ENCODE results near the gene LRFN2. TPM values are rescaled to one million over a fixed set of nuclear protein-coding genes. Genes with fewer than 3 reads are reported as not detected.
A peak's percentile ranks its signal among the peaks of the same experiment; 100 is the strongest.

The LRFN2 gene
- total RNA-seq, 2 donors from 2014 or later = 0.29 to 0.50 TPM

- Mint-ChIP-seq H3K4me1 (ENCODE audit: low read depth in 2 of 2) (peaks cover 3 to 12% of the 10 kb centered on the region in 2 donors), H3K4me3 (no peak overlapping the region), H3K27ac (no peak overlapping the region), H3K36me3 (no peaks in the 10 kb centered on the region), H3K9me3 (no peaks in the 10 kb centered on the region), H3K27me3 (peaks cover 0 to 3% of the 10 kb centered on the region in 2 donors)
- DNase-seq (ENCODE audit: low spot score) (no peak), ATAC-seq (no peak)
Observed at GRCh38 chr6:40532349-40533000, 54.7 kb downstream of the LRFN2 start.

- peaks cover 0 to 3% of the 10 kb centered on the region in 2 donors for H3K27me3 Mint-ChIP-seq
- H3K27ac Mint-ChIP-seq = no peak overlapping the region
- ATAC-seq (no peak), DNase-seq (ENCODE audit: low spot score) (no peak)
- H3K36me3 Mint-ChIP-seq = no peaks in the 10 kb centered on the region
- H3K4me3 Mint-ChIP-seq = no peak overlapping the region
- H3K9me3 Mint-ChIP-seq = no peaks in the 10 kb centered on the region
- peaks cover 3 to 12% of the 10 kb centered on the region in 2 donors for H3K4me1 Mint-ChIP-seq (ENCODE audit: low read depth in 2 of 2)
Observed at GRCh38 chr6:40529919-40530318, 57.2 kb downstream of the LRFN2 start.

- Mint-ChIP-seq H3K27me3 (peaks cover 0 to 7% of the 10 kb centered on the region in 2 donors), H3K27ac (no peak overlapping the region), H3K4me1 (ENCODE audit: low read depth in 2 of 2) (peaks cover 6 to 17% of the 10 kb centered on the region in 2 donors), H3K9me3 (no peaks in the 10 kb centered on the region), H3K4me3 (no peak overlapping the region), H3K36me3 (no peaks in the 10 kb centered on the region)
- ATAC-seq (no peak), DNase-seq (ENCODE audit: low spot score) (no peak)
Observed at GRCh38 chr6:40529040-40529439, 58.1 kb downstream of the LRFN2 start.

DNA sequence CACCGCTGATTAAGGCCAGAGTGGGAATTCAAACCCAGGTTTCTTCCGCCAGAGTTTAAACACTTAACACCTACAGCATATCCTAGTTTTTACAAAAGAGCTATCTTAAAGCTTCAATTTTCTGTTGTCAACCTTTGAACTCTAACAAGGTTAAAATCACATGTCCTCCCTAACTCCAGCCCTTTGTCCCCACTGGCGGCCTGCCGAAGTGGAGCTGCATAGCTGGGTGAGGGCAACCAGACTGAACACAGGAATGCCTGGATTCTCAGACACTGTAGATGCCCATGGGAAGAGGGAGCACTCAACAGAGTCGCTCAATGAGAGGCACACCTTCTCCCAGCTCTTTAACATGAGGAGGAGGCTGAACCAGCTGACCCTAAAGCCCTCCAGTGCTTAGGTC, 59.1 kb downstream of the LRFN2 start:
- peaks cover 5 to 11% of the 10 kb centered on the region in 2 donors for H3K4me1 Mint-ChIP-seq (ENCODE audit: low read depth in 2 of 2)
- no peak for DNase-seq (ENCODE audit: low spot score)
- no peaks in the 10 kb centered on the region for H3K36me3 Mint-ChIP-seq
- H3K4me3 Mint-ChIP-seq = no peak overlapping the region
- no peaks in the 10 kb centered on the region for H3K9me3 Mint-ChIP-seq
- no peak for ATAC-seq
- no peak overlapping the region for H3K27ac Mint-ChIP-seq
- peaks cover 0 to 6% of the 10 kb centered on the region in 2 donors for H3K27me3 Mint-ChIP-seq

- Mint-ChIP-seq H3K9me3 (no peaks in the 10 kb centered on the region), H3K27me3 (peaks cover 2 to 4% of the 10 kb centered on the region in 2 donors), H3K27ac (no peak overlapping the region), H3K36me3 (no peaks in the 10 kb centered on the region), H3K4me3 (no peak overlapping the region), H3K4me1 (ENCODE audit: low read depth in 2 of 2) (peaks cover 6% of the 10 kb centered on the region in 2 donors)
- DNase-seq (ENCODE audit: low spot score) (no peak), ATAC-seq (no peak)
Observed at GRCh38 chr6:40526036-40526435, 61.1 kb downstream of the LRFN2 start.

DNA sequence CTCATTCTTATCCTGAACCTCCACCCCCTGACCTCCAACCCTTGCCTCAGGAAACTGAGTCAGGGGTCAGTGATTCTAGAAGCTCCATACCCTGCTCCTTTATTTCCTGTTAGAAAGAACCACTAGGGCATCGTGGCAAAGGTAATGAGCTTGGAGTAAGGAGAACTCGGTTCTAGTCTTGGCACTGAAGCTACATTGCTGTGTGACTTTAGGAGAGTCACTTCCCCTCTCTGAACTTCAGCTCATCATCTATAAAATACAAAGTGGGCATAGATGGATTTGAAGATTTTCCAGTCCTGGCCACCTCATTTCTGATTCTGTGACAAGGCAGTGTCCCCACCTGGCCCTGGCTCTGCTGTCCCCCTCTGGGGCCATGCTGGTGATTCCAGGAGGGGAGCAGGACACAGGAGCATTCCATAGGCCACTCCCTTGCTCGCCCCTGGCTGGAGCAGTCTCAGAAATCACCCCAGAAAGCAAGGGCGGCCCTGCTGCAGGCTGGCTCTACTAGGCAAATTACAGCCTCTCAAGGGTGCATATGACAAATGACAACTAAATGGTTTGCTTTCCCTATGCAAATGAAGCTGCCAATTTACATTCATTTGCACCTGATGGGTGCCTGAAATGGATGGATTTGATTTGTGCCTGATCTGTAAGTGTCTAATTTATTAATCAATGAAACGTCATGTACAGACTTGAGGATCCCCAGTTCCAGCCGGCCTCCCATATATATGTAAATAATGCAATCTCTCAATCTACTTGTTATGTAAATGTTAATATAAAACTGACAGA, 62.2 kb downstream of the LRFN2 start:
- Mint-ChIP-seq H3K4me1 (ENCODE audit: low read depth in 2 of 2) (peaks cover 8 to 12% of the 10 kb centered on the region in 2 donors), H3K4me3 (no peak overlapping the region), H3K27me3 (peaks cover 6 to 10% of the 10 kb centered on the region in 2 donors), H3K36me3 (no peaks in the 10 kb centered on the region), H3K9me3 (no peaks in the 10 kb centered on the region), H3K27ac (no peak overlapping the region)
- no peak for ATAC-seq
- DNase-seq (ENCODE audit: low spot score) = no peak

DNA sequence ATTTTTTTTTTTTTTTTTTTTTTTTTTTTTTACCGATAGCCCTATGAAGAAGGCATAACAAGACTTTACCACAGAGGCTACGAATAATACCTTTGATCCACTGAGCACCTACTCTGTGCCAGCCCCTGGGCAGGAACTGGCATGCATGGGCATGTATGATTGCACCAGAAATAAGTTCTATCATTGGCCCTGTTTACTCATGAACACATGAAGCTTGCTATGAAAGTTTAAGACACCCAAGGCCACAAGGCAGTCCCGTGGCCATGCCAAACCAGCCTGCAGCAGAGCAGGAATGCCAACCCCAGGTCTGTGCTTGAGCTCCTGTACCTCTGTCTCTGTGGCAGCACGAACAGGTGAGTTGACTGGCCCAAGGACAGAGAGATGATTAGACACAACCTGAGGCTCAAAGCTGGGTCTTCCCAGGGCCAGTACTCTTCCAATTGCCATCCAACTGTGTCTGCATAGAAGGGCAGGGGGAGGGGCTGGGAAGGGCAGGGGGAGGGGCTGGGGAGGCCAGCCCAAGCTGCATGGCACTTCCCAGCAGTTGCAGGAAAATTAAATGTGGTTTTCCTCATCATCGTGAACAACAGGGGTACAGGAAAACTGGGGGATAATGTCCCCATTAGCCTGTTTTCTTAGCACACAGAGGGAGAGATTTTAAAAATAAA, 63.5 kb downstream of the LRFN2 start:
- no peaks in the 10 kb centered on the region for H3K36me3 Mint-ChIP-seq
- peaks cover 6 to 17% of the 10 kb centered on the region in 2 donors for H3K27me3 Mint-ChIP-seq
- no peak overlapping the region for H3K4me3 Mint-ChIP-seq
- DNase-seq (ENCODE audit: low spot score) (no peak), ATAC-seq (no peak)
- H3K4me1 Mint-ChIP-seq (ENCODE audit: low read depth in 2 of 2) = peaks cover 15 to 19% of the 10 kb centered on the region in 2 donors
- H3K27ac Mint-ChIP-seq = no peak overlapping the region
- H3K9me3 Mint-ChIP-seq = no peaks in the 10 kb centered on the region

DNA sequence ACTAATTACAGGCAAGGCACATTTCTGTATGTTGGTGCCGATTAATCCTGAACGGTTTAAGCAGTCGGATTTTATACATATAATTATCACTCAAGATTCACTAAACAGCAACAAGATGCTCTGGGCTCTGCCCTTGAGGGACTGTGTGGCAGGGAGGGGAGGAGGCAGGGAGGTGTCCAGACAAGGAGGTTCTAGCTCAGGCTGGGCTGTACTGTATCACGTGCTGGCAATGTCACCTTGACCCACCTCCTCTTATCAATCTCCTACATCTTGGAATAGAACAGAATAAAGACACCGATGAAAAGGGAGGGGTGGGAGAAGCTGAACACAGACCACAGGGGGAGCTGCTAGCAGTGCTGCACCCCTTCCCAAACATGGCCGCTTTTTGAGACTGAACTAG, 65.7 kb downstream of the LRFN2 start:
- Mint-ChIP-seq H3K4me3 (no peak overlapping the region), H3K36me3 (no peaks in the 10 kb centered on the region), H3K9me3 (no peaks in the 10 kb centered on the region), H3K27ac (no peak overlapping the region), H3K4me1 (ENCODE audit: low read depth in 2 of 2) (peaks cover 15 to 19% of the 10 kb centered on the region in 2 donors), H3K27me3 (peaks cover 11 to 25% of the 10 kb centered on the region in 2 donors)
- DNase-seq (ENCODE audit: low spot score) (no peak), ATAC-seq (no peak)

DNA sequence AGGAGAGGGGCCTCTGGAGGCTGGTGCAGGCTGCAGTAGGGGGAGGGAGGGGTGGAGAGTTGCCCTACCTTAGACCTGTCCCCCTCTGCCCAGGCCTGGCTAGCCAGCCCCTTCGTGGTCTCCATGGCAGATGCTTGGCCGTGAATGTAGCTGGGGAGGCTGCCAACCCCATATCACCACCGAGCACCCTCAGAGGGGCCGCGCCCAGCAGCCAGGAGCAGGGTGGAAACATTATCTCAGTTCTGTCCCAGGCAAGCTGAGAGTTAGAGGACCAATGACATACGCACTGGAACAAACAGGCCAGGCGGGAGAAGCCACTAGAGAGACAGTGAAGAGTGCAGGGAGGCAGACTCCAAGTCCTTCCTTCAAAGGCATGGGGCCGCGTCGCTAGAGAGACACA, 66.5 kb downstream of the LRFN2 start:
- H3K27ac Mint-ChIP-seq = no peak overlapping the region
- no peaks in the 10 kb centered on the region for H3K36me3 Mint-ChIP-seq
- no peak overlapping the region for H3K4me3 Mint-ChIP-seq
- no peak for ATAC-seq
- DNase-seq (ENCODE audit: low spot score) = no peak
- H3K4me1 Mint-ChIP-seq (ENCODE audit: low read depth in 2 of 2) = peaks cover 15 to 19% of the 10 kb centered on the region in 2 donors
- peaks cover 11 to 26% of the 10 kb centered on the region in 2 donors for H3K27me3 Mint-ChIP-seq
- no peaks in the 10 kb centered on the region for H3K9me3 Mint-ChIP-seq

DNA sequence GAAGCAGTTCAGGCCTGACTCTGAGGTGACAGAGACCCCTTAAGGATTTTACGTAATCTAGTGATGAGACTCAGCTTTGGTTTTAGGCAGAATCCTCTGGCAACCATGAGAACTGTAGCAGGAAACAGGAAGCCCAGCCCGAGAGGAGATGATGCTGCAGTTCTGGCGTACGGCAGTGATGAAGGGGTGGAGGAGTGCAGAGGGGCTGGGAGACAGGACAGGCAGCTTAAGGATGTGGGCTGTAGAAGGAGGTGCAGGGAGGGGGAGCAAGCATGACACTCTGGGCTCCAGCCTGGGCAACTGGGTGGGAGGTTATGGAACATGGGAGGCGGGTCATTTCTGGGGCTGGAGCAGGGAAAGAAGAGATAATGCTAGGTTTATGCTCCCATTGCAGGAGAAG, 67.1 kb downstream of the LRFN2 start:
- Mint-ChIP-seq H3K4me3 (no peak overlapping the region), H3K27me3 (peaks cover 11 to 26% of the 10 kb centered on the region in 2 donors), H3K9me3 (no peaks in the 10 kb centered on the region), H3K27ac (no peak overlapping the region), H3K4me1 (ENCODE audit: low read depth in 2 of 2) (peaks cover 15 to 19% of the 10 kb centered on the region in 2 donors), H3K36me3 (no peaks in the 10 kb centered on the region)
- DNase-seq (ENCODE audit: low spot score) (no peak), ATAC-seq (peak in 1 of 2 donors; percentile 41)

DNA sequence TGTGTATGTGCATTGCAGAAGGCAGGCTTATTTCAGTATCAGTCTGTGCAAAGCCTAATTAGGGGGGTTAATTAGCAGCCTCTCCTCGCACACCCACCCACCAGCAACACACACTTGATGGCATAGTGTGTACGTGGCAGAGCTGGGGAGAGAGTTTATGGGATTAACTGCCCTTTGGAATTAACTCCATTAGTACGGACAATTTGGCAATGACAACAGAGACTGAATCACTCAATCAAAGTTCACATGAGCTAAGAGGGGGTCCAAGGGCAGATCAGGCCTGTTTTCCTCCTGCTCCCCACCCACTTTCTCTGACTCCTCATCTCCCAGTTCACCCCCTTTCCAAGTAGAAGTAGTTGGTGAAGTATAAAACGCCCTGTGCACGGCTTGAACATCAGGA, 69.5 kb downstream of the LRFN2 start:
- Mint-ChIP-seq H3K4me1 (ENCODE audit: low read depth in 2 of 2) (peaks cover 10 to 14% of the 10 kb centered on the region in 2 donors), H3K36me3 (no peaks in the 10 kb centered on the region), H3K9me3 (no peaks in the 10 kb centered on the region), H3K27me3 (peaks cover 11 to 22% of the 10 kb centered on the region in 2 donors), H3K4me3 (no peak overlapping the region), H3K27ac (no peak overlapping the region)
- DNase-seq (ENCODE audit: low spot score) (no peak), ATAC-seq (no peak)

- H3K4me1 Mint-ChIP-seq (ENCODE audit: low read depth in 2 of 2) = peaks cover 13 to 22% of the 10 kb centered on the region in 2 donors
- DNase-seq (ENCODE audit: low spot score) (no peak), ATAC-seq (no peak)
- H3K36me3 Mint-ChIP-seq = no peaks in the 10 kb centered on the region
- no peak overlapping the region for H3K27ac Mint-ChIP-seq
- H3K9me3 Mint-ChIP-seq = no peaks in the 10 kb centered on the region
- peaks cover 11 to 22% of the 10 kb centered on the region in 2 donors for H3K27me3 Mint-ChIP-seq
- no peak overlapping the region for H3K4me3 Mint-ChIP-seq
Observed at GRCh38 chr6:40516429-40516828, 70.7 kb downstream of the LRFN2 start.

- Mint-ChIP-seq H3K4me1 (ENCODE audit: low read depth in 2 of 2) (peaks cover 36 to 41% of the 10 kb centered on the region in 2 donors), H3K27me3 (peaks cover 5 to 10% of the 10 kb centered on the region in 2 donors), H3K36me3 (no peaks in the 10 kb centered on the region), H3K9me3 (no peaks in the 10 kb centered on the region), H3K27ac (peak overlapping the region in 1 of 2 donors; percentile 61), H3K4me3 (no peak overlapping the region)
- no peak for DNase-seq (ENCODE audit: low spot score)
- no peak for ATAC-seq
Observed at GRCh38 chr6:40512340-40512739, 74.8 kb downstream of the LRFN2 start.

- H3K27ac Mint-ChIP-seq = peak overlapping the region in 1 of 2 donors; percentile 61
- H3K27me3 Mint-ChIP-seq = peaks cover 4 to 8% of the 10 kb centered on the region in 2 donors
- H3K9me3 Mint-ChIP-seq = no peaks in the 10 kb centered on the region
- H3K4me1 Mint-ChIP-seq (ENCODE audit: low read depth in 2 of 2) = peaks cover 36 to 41% of the 10 kb centered on the region in 2 donors
- no peak for DNase-seq (ENCODE audit: low spot score)
- no peaks in the 10 kb centered on the region for H3K36me3 Mint-ChIP-seq
- no peak for ATAC-seq
- H3K4me3 Mint-ChIP-seq = no peak overlapping the region
Observed at GRCh38 chr6:40511884-40512283, 75.3 kb downstream of the LRFN2 start.

All from natural killer cell treated with Interleukin-12 subunit alpha and Interleukin-12 subunit beta and Interleukin-15 and Interleukin-18, amount 100 ng/mL, for 72 hours (primary cell).